SK-N-SH treated with all-trans-retinoic acid at 6 μM for 48 hours (cell line): ENCODE results near the gene OPN1SW.

Experiments used
- ZC3H10 ChIP-seq: fragments of 250-450 bp; sonication (Bioruptor Pico); IDR thresholded peaks from 2 replicates; pipeline ENCODE4 v1.5.1; 2021; ENCODE audit warnings: mild to moderate bottlenecking, moderate library complexity
- TF ChIP-seq, protein P1 (sequence below): fragments of 250-450 bp; sonication (Bioruptor Pico); IDR thresholded peaks from 2 replicates; pipeline ENCODE4 v1.5.1; 2021; ENCODE audit warnings: mild to moderate bottlenecking, moderate library complexity

DNA sequence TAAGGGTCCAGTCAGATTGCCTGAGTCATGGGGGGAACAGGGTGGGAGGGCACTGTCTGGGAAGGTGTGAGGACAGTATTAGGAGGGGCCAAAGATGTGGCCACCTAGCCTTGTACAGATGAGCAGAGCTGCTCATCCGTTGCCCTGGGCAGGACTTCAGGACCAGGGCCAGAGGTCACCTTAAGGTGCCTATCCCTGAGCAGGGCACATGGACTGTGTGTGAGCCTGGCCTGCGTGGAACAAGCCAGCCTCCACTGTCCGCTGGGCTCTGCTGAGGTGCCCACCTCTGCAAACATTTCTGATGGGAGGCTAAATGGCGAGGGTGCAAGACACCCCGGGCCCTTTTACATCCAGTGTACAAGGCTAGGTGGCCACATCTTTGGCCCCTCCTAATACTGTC lies 3.4 kb upstream of the OPN1SW start:
- no peak for TF ChIP-seq ZC3H10 (CRISPR knock-in tag)
- TF ChIP-seq, protein P1, sequence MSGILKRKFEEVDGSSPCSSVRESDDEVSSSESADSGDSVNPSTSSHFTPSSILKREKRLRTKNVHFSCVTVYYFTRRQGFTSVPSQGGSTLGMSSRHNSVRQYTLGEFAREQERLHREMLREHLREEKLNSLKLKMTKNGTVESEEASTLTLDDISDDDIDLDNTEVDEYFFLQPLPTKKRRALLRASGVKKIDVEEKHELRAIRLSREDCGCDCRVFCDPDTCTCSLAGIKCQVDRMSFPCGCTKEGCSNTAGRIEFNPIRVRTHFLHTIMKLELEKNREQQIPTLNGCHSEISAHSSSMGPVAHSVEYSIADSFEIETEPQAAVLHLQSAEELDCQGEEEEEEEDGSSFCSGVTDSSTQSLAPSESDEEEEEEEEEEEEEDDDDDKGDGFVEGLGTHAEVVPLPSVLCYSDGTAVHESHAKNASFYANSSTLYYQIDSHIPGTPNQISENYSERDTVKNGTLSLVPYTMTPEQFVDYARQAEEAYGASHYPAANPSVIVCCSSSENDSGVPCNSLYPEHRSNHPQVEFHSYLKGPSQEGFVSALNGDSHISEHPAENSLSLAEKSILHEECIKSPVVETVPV, result no peak
